ENCODE data around the gene DHRS4L2. TPM values are rescaled to one million over a fixed set of nuclear protein-coding genes. Genes with fewer than 3 reads are reported as not detected.
"Not testable (repeated sequence)": the region's sequence is repeated elsewhere in the genome, so short reads cannot be mapped to it uniquely, and the experiment has no call there.

DHRS4L2 gene
- total RNA-seq, 1 experiment from 2014 or later = 7.8 TPM

DNA sequence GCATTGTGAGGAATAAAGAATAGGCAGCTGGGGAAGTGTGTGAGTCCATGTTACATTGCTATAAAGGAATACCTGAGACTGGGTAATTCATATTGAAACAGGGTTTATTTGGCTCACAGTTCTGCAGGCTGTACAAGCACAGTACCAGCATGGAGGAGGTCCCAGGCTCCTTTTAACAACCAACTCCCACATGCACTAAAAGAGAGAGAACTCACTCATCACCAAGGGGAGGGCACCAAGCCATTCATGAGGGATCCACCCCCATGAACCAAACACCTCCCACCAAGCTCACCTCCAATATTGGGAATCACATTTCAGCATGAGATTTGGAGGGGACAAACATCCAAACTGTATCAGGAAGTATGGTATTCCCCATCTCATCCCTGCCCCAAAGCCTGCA, 47.1 kb upstream of the DHRS4L2 start:
- BruUV-seq (replicated peaks) = no TSS peak
- CTCF ChIA-PET = no interaction called here
- no peak overlapping the region for H3K4me3 ChIP-seq (ENCODE audit: low read depth, low read length)
- Mint-ChIP-seq H3K4me1 (ENCODE audit: low read depth, unreplicated experiment) (no peaks in the 10 kb centered on the region), H3K27me3 (ENCODE audit: insufficient read depth, unreplicated experiment) (no peaks in the 10 kb centered on the region), H3K4me3 (ENCODE audit: unreplicated experiment) (no peak overlapping the region), H3K9me3 (ENCODE audit: unreplicated experiment) (peaks cover 10% of the 10 kb centered on the region), H3K27ac (ENCODE audit: unreplicated experiment) (no peak overlapping the region), H3K36me3 (ENCODE audit: insufficient read depth, unreplicated experiment) (no peaks in the 10 kb centered on the region)
- POLR2A ChIA-PET = no interaction called here
- intact Hi-C loops (cut with micrococcal nuclease; ENCODE audit: unreplicated experiment) = no loop called here
- H3K4me1 ChIP-seq = no peaks in the 10 kb centered on the region
- no peak for TF ChIP-seq CTCF (IDR thresholded peaks at IDR 0.05; ENCODE audit: insufficient read depth in 1 of 2, low read depth in 1 of 2, low read length in 1 of 2, severe bottlenecking in 1 of 2, unreplicated experiment in 1 of 2)
- H3K27me3 ChIP-seq (replicated peaks; ENCODE audit: control insufficient read depth, insufficient read depth, low read length) = no peaks in the 10 kb centered on the region
- DNase-seq = no peak
- no peaks in the 10 kb centered on the region for H3K36me3 ChIP-seq (ENCODE audit: control insufficient read depth, insufficient read depth, low read length)
- H3K9me3 ChIP-seq = no peaks in the 10 kb centered on the region

DNA sequence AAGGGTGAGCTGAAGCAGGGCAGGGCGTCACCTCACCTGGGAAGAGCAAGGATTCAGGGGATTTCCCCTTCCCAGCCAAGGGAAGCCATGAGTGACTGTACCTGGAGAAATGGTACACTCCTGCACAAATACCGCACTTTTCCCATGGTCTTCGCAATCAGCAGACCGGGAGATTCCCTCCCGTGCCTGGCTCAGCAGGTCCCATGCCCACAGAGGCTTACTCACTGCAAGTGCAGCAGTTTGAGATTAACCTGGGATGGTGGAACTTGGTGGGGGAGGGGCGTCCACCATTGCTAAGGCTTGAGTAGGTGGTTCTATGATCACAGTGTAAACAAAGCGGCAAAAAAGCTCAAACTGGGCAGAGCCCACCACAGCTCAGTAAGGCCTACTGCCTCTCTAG, 46.1 kb upstream of the DHRS4L2 start:
- DNase-seq = no peak
- BruUV-seq (replicated peaks) = no TSS peak
- H3K4me3 ChIP-seq (ENCODE audit: low read depth, low read length) = no peak overlapping the region
- intact Hi-C loops (cut with micrococcal nuclease; ENCODE audit: unreplicated experiment) = no loop called here
- no peaks in the 10 kb centered on the region for H3K36me3 ChIP-seq (ENCODE audit: control insufficient read depth, insufficient read depth, low read length)
- no peaks in the 10 kb centered on the region for H3K9me3 ChIP-seq
- Mint-ChIP-seq H3K4me1 (ENCODE audit: low read depth, unreplicated experiment) (no peaks in the 10 kb centered on the region), H3K36me3 (ENCODE audit: insufficient read depth, unreplicated experiment) (no peaks in the 10 kb centered on the region), H3K27ac (ENCODE audit: unreplicated experiment) (no peak overlapping the region), H3K27me3 (ENCODE audit: insufficient read depth, unreplicated experiment) (no peaks in the 10 kb centered on the region), H3K9me3 (ENCODE audit: unreplicated experiment) (peaks cover 17% of the 10 kb centered on the region), H3K4me3 (ENCODE audit: unreplicated experiment) (no peak overlapping the region)
- H3K4me1 ChIP-seq = no peaks in the 10 kb centered on the region
- TF ChIP-seq CTCF (IDR thresholded peaks at IDR 0.05; ENCODE audit: insufficient read depth in 1 of 2, low read depth in 1 of 2, low read length in 1 of 2, severe bottlenecking in 1 of 2, unreplicated experiment in 1 of 2) = no peak
- no peaks in the 10 kb centered on the region for H3K27me3 ChIP-seq (replicated peaks; ENCODE audit: control insufficient read depth, insufficient read depth, low read length)
- POLR2A ChIA-PET = no interaction called here
- CTCF ChIA-PET = no interaction called here

GRCh38 chr14:23949069-23949468, 39.7 kb upstream of the DHRS4L2 start:
- H3K36me3 Mint-ChIP-seq (ENCODE audit: insufficient read depth, unreplicated experiment); BruUV-seq (replicated peaks); H3K27me3 ChIP-seq (replicated peaks; ENCODE audit: control insufficient read depth, insufficient read depth, low read length); intact Hi-C loops (cut with micrococcal nuclease; ENCODE audit: unreplicated experiment); H3K9me3 ChIP-seq; H3K4me1 ChIP-seq; H3K4me3 Mint-ChIP-seq (ENCODE audit: unreplicated experiment); H3K4me1 Mint-ChIP-seq (ENCODE audit: low read depth, unreplicated experiment); H3K4me3 ChIP-seq (ENCODE audit: low read depth, low read length); POLR2A ChIA-PET; H3K36me3 ChIP-seq (ENCODE audit: control insufficient read depth, insufficient read depth, low read length); CTCF ChIA-PET; DNase-seq; H3K27ac Mint-ChIP-seq (ENCODE audit: unreplicated experiment); H3K27me3 Mint-ChIP-seq (ENCODE audit: insufficient read depth, unreplicated experiment): not testable (repeated sequence)
- peaks cover 21% of the 10 kb centered on the region for H3K9me3 Mint-ChIP-seq (ENCODE audit: unreplicated experiment)

Data from Caco-2 (cell line).